BJ (cell line): ENCODE results near the gene IQCH. TPM values are rescaled to one million over a fixed set of nuclear protein-coding genes. Genes with fewer than 3 reads are reported as not detected.

Experiments
- CTCF ChIA-PET: fragments of 350-600 bp; formaldehyde crosslinking; extraction: SDS; loops from one replicate; lab custom pipeline; 2021; ENCODE audit warnings: antibody characterized with exemption, inconsistent platforms; lab: Yijun Ruan, JAX
- POLR2A ChIA-PET: fragments of 300-600 bp; sonication (Branson Sonifier 250); formaldehyde crosslinking; extraction: SDS; loops from one replicate; lab custom pipeline; 2021; ENCODE audit warnings: antibody characterized with exemption; lab: Charles Lee
- DNase-seq: peaks from one replicate; pipeline ENCODE4 v3.0.0-alpha.2; 2011; ENCODE audit warnings: low read depth
- H3K27me3 ChIP-seq: 2 replicates; pipeline ENCODE4 v1.6.0; 2011; ENCODE audit warnings: low read length; ENCODE audit not compliant: control insufficient read depth, insufficient read depth
- H3K36me3 ChIP-seq: 2 replicates; pipeline ENCODE4 v1.5.1; 2011; ENCODE audit warnings: low read length; ENCODE audit not compliant: control insufficient read depth, insufficient read depth
- H3K4me3 ChIP-seq: 2 replicates; pipeline ENCODE4 v1.5.1; 2011; ENCODE audit warnings: low read depth, mild to moderate bottlenecking, control low read depth, low read length
- CTCF ChIP-seq: IDR thresholded peaks from 2 replicates; pipeline ENCODE4 v1.5.1; 2011; ENCODE audit warnings: low read depth, mild to moderate bottlenecking, control low read depth, inconsistent platforms, low read length, moderate library complexity; ENCODE audit not compliant: insufficient read depth
- polyA plus RNA-seq: library from polyadenylated mRNA; depleted of rRNA; stranded (reverse); fragments of >200 nt; gene quantifications from 2 replicates; pipeline ENCODE4 v1.2.3, GENCODE V29; 2011

The IQCH gene
- polyA plus RNA-seq, 1 experiment = 0.82 TPM

DNA sequence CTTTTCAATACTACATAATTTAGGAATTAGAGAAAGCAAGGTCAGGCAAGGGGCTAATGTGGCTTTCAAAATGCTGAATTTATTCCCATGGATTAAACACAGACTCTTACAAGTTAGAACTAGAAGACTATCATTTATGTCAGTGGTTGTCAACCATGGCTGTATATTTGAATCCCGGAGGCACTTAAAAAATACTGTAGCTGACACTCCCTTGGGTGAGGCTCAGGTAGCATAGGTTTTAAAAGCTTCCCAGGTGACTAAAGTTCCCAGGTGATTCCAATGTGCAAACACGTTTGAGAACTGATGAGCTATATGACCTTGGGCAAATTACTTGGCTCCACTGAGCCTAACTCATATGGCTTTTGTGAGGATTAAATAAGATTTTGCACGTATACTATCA lies 29.7 kb upstream of the IQCH start:
- Histone ChIP-seq H3K27me3 (no peaks in the 10 kb centered on the region), H3K4me3 (no peak overlapping the region), H3K36me3 (no peaks in the 10 kb centered on the region)
- DNase-seq = no peak
- no peak for TF ChIP-seq CTCF
- POLR2A ChIA-PET = no interaction called here
- CTCF ChIA-PET = interaction anchor here (3.1 kb wide), 1 partner anchor 16 kb away, joined by 9 read pairs; no protein-coding TSS in a partner anchor

GRCh38 chr15:67225336-67225735 lies 29.2 kb upstream of the IQCH start:
- ChIA-PET CTCF (interaction anchor here (3.1 kb wide), 1 partner anchor 17 kb away, joined by 9 read pairs; no protein-coding TSS in a partner anchor), POLR2A (no interaction called here)
- no peak for TF ChIP-seq CTCF
- DNase-seq = peak; percentile 50
- Histone ChIP-seq H3K36me3 (no peaks in the 10 kb centered on the region), H3K4me3 (no peak overlapping the region), H3K27me3 (no peaks in the 10 kb centered on the region)

GRCh38 chr15:67227431-67227830 lies 27.2 kb upstream of the IQCH start:
- POLR2A ChIA-PET = no interaction called here
- no peak for DNase-seq
- CTCF ChIA-PET = no interaction called here
- no peaks in the 10 kb centered on the region for H3K36me3 ChIP-seq
- no peak for TF ChIP-seq CTCF
- no peaks in the 10 kb centered on the region for H3K27me3 ChIP-seq
- H3K4me3 ChIP-seq = no peak overlapping the region

GRCh38 chr15:67227846-67228245 lies 26.7 kb upstream of the IQCH start:
- no peak for TF ChIP-seq CTCF
- no peaks in the 10 kb centered on the region for H3K27me3 ChIP-seq
- POLR2A ChIA-PET = no interaction called here
- DNase-seq = no peak
- CTCF ChIA-PET = no interaction called here
- no peak overlapping the region for H3K4me3 ChIP-seq
- no peaks in the 10 kb centered on the region for H3K36me3 ChIP-seq

- H3K4me3 ChIP-seq = no peak overlapping the region
- no peak for DNase-seq
- CTCF ChIA-PET = no interaction called here
- no peak for TF ChIP-seq CTCF
- H3K36me3 ChIP-seq = no peaks in the 10 kb centered on the region
- H3K27me3 ChIP-seq = no peaks in the 10 kb centered on the region
- POLR2A ChIA-PET = no interaction called here
These were observed 26.3 kb upstream of the IQCH start for GRCh38 chr15:67228286-67228685.
